Erythroblast (primary cell): ENCODE results near the gene HMGCS1.
"Not testable (repeated sequence)": the region's sequence is repeated elsewhere in the genome, so short reads cannot be mapped to it uniquely, and the experiment has no call there.

Experiments
- DNase-seq, 2 experiments: peaks; one replicate each; lab custom pipeline; 2025; lab: John Stamatoyannopoulos, UW
- GATA1 ChIP-seq: IDR thresholded peaks from 2 replicates; pipeline ENCODE4 v1.6.1; 2011; ENCODE audit warnings: low read depth, mild to moderate bottlenecking, control low read depth, low read length, moderate library complexity
- POLR2A ChIP-seq: IDR thresholded peaks from 2 replicates; pipeline ENCODE4 v1.6.1; 2011; ENCODE audit warnings: mild to moderate bottlenecking, low read length

Gene HMGCS1

GRCh38 chr5:43320846-43321245, 7.6 kb upstream of the HMGCS1 start:
- DNase-seq, result peak; percentile 22 to 79
- no peak for TF ChIP-seq GATA1
- TF ChIP-seq POLR2A, result peak; percentile 12

DNA sequence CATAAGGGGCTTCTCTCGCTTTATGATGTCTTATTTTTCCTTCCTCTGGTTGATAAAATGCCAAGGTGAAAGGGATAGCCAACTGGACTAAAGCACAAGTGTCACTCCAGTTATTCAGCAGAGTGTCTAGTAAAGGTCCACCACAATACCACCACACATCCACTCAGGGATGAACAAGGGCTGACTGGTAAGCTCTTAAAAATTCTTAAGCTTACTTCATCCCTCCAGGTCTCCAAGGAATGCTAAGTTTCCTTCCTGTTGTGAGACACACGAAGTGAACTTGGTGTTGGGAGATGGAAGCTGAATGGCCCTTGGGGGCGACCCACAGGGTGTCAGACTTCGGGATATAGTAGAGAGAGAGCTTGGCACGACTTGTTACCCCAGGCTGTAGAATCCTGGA, 3.2 kb upstream of the HMGCS1 start:
- DNase-seq, result no peak

DNA sequence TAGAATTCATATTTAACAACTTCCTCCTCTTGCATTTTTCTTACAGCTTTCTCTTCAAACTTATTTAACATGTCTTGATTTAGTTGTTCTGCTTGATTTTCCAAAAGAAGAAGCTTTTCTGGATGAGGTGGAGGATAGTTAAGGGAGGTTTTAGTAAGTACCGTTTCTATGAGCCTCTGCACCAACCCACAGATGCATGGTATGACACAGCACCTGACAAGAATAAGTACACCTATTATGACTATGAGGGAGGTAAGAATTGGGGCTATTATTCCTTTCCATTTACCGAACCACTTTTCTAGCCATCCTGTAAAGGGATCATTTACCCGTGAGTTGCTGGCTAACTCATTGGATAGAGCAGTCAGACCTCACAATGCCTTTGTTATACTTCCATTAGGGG, 2.5 kb upstream of the HMGCS1 start:
- DNase-seq, result no peak
- TF ChIP-seq GATA1, result no peak
- no peak for TF ChIP-seq POLR2A

More for the DNA sequence above, 3.2 kb upstream of the HMGCS1 start:
- TF ChIP-seq GATA1 (no peak), POLR2A (no peak)

- DNase-seq, result peak in 1 of 2 experiments; percentile 11
- no peak for TF ChIP-seq POLR2A
Measured at GRCh38 chr5:43315263-43315662, 2.1 kb upstream of the HMGCS1 start.

DNA sequence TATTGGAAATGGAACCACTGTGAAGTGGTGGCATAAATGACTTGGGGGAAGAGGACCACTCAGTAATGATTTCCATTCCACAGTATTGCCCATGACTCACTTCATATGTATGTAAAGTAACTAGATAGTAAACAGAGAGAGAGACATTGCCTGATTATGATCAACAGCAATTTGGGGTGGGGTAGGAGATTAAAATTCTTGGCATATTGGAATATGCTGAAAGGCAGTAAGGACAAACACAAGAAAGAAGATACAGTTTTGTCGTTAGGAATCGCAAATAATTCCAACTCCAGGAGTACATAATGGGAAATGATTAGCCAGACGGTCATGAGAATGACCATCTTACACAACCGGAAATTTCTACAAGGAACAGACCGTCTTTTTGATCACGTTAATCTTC, 1.5 kb upstream of the HMGCS1 start:
- TF ChIP-seq POLR2A (no peak), GATA1 (no peak)
- DNase-seq, result no peak

GRCh38 chr5:43313854-43314457, 744 bp upstream of the HMGCS1 start:
- no peak for TF ChIP-seq POLR2A
- no peak for TF ChIP-seq GATA1
- no peak for DNase-seq

DNA sequence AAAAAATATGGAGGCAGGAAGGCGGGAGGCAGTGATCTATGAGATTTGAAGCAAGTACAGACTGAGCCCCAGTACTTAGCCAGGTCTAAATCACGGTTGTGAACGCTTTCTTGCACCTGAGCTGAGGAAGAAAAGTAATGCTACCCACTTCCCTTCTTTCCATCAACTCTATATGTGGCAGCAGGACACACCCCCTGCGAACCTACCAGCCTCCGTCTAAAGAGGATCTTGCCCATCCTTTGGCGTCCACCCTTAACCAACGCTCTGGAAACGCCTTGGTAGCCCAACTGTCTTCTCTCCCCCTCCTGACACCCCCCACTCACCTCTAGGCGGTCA, 545 bp downstream of the HMGCS1 start:
- TF ChIP-seq POLR2A (no peak), GATA1 (no peak)
- no peak for DNase-seq

DNA sequence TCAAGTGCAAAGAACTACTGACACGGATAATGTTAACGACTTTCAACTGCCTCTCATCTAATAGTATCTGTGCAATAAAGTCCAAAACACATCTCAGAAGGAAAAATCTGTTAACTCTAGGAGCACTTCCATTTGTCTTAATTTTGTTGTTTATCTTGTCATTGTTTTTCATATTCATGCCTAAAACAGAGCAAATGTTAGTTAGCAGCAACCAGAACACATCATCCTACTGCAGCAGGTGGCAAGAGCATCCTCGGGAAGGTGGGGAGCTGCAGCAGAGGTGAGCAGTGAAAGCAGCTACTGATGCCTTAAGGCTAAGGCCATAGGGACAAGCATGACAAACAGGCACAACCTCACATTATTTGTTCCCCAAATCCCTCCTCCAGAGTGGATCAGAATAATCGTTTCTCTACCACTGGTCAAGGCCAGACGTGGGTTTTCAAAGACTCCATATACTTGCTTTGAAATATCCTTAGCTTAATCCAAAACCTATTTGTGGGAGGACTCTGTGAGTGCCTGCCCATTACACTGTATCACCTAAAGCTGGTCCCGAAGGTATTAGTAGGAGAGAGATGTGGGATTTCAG, 1.0 kb downstream of the HMGCS1 start:
- DNase-seq, result peak in 1 of 2 experiments; percentile 22
- peak; percentile 41 for TF ChIP-seq POLR2A
- TF ChIP-seq GATA1, result no peak

GRCh38 chr5:43309637-43310036, 3.6 kb downstream of the HMGCS1 start:
- DNase-seq, result peak in 1 of 2 experiments; percentile 7
- peak; percentile 35 for TF ChIP-seq POLR2A
- TF ChIP-seq GATA1, result no peak

- DNase-seq, result no peak
- no peak for TF ChIP-seq GATA1
Measured at GRCh38 chr5:43309122-43309521, 4.1 kb downstream of the HMGCS1 start.

- TF ChIP-seq POLR2A, result peak; percentile 15
- not testable (repeated sequence) for DNase-seq
Measured at GRCh38 chr5:43306954-43307353, 6.3 kb downstream of the HMGCS1 start.

GRCh38 chr5:43305948-43306565, 7.2 kb downstream of the HMGCS1 start:
- peak; percentile 80 to 82 for DNase-seq
- no peak for TF ChIP-seq POLR2A
- TF ChIP-seq GATA1, result no peak

- no peak for DNase-seq
- TF ChIP-seq POLR2A (no peak), GATA1 (no peak)
Measured at GRCh38 chr5:43304525-43304924, 8.7 kb downstream of the HMGCS1 start.

DNA sequence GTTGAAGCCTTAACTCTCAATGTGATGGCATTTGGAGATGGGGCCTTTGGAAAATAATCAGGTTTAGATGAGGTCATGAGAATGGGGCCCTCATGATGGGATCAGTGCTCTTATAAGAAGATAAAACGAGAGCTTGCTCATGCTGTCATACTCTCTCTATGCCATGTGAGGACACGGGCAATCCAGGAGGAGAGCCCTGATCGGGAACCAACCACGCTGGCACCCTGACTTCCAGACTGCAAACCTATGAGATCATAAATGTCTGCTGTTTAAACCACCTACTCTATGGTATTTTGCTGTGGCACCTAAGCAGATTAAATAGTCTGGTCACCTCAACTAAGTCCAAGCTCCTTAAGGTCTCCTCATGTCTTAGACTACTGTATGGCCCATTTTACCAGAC, 10.0 kb downstream of the HMGCS1 start:
- DNase-seq, result peak; percentile 11 to 16
- TF ChIP-seq POLR2A, result no peak
- no peak for TF ChIP-seq GATA1

- DNase-seq, result no peak
- TF ChIP-seq POLR2A, result no peak
- no peak for TF ChIP-seq GATA1
Measured at GRCh38 chr5:43302481-43302880, 10.7 kb downstream of the HMGCS1 start.
